ENCODE measurements around the gene PRELID3B.

The PRELID3B gene

GRCh38 chr20:59042151-59042795, at the start of gene PRELID3B:
PRELID3B (minus strand) TSS chr20:59042786; CDS start chr20:59042730, 56 bp downstream.
- DNase-seq = no peak

- peak; percentile 71 for DNase-seq
Measured at GRCh38 chr20:59087829-59088433, 45.3 kb upstream of the PRELID3B start.

GRCh38 chr20:59086923-59087322, 44.3 kb upstream of the PRELID3B start:
- no peak for DNase-seq

- DNase-seq = no peak
Measured at GRCh38 chr20:59084041-59084850, 41.7 kb upstream of the PRELID3B start.

- no peak for DNase-seq
Measured at GRCh38 chr20:59082981-59083380, 40.4 kb upstream of the PRELID3B start.

- peak; percentile 28 for DNase-seq
Measured at GRCh38 chr20:59082077-59082740, 39.6 kb upstream of the PRELID3B start.

- DNase-seq = no peak
Measured at GRCh38 chr20:59081036-59081435, 38.5 kb upstream of the PRELID3B start.

GRCh38 chr20:59078231-59078630, 35.6 kb upstream of the PRELID3B start:
- DNase-seq = no peak

- DNase-seq = no peak
Measured at GRCh38 chr20:59077705-59078104, 35.1 kb upstream of the PRELID3B start.

- no peak for DNase-seq
Measured at GRCh38 chr20:59075934-59076508, 33.4 kb upstream of the PRELID3B start.

- no peak for DNase-seq
Measured at GRCh38 chr20:59074456-59074855, 31.9 kb upstream of the PRELID3B start.

GRCh38 chr20:59073582-59073981, 31.0 kb upstream of the PRELID3B start:
- no peak for DNase-seq

- DNase-seq = no peak
Measured at GRCh38 chr20:59071216-59071615, 28.6 kb upstream of the PRELID3B start.

GRCh38 chr20:59069026-59069425, 26.4 kb upstream of the PRELID3B start:
- DNase-seq = no peak

- no peak for DNase-seq
Measured at GRCh38 chr20:59068534-59068933, 25.9 kb upstream of the PRELID3B start.

- DNase-seq = peak; percentile 88
Measured at GRCh38 chr20:59064214-59064722, 21.7 kb upstream of the PRELID3B start.

- DNase-seq = peak; percentile 61
Measured at GRCh38 chr20:59063358-59064213, 21.0 kb upstream of the PRELID3B start.

- peak; percentile 38 for DNase-seq
Measured at GRCh38 chr20:59062081-59062480, 19.5 kb upstream of the PRELID3B start.

- DNase-seq = no peak
Measured at GRCh38 chr20:59055302-59055701, 12.7 kb upstream of the PRELID3B start.

- no peak for DNase-seq
Measured at GRCh38 chr20:59051666-59052185, 9.1 kb upstream of the PRELID3B start.

- no peak for DNase-seq
Measured at GRCh38 chr20:59050437-59050836, 7.9 kb upstream of the PRELID3B start.

- DNase-seq = no peak
Measured at GRCh38 chr20:59048681-59049030, 6.1 kb upstream of the PRELID3B start.

Data from NCI-H748 treated with DMSO at 0.1 percent for 48 hours (cell line).